ENCODE data around the gene DUSP5. TPM values are rescaled to one million over a fixed set of nuclear protein-coding genes. Genes with fewer than 3 reads are reported as not detected.

The DUSP5 gene
- total RNA-seq, 4 donors from 2014 or later: 0.75 to 2.8 (median 2.5) TPM; not detected in 1

GRCh38 chr10:110534571-110534970, 36.9 kb downstream of the DUSP5 start:
- H3K4me1 ChIP-seq: no peaks in the 10 kb centered on the region
- no peak overlapping the region for H3K4me3 ChIP-seq
- H3K36me3 ChIP-seq: no peaks in the 10 kb centered on the region
- no peak for TF ChIP-seq CTCF (IDR thresholded peaks at IDR 0.05 in 4 of 5, conservative IDR thresholded peaks at IDR 0.05 in 1 of 5)
- no peak for TF ChIP-seq POLR2A (IDR thresholded peaks at IDR 0.05)
- H3K27ac ChIP-seq: no peak overlapping the region
- no peak for ATAC-seq
- no peak for DNase-seq
- intact Hi-C loops (cut with DNase I; ENCODE audit: low total_unique reads): no loop called here
- peaks cover 13 to 25% (median 14%) of the 10 kb centered on the region in 3 donors for H3K27me3 ChIP-seq
- in situ Hi-C loops (cut with MboI; ENCODE audit: low sequenced_read_pairs in 4 of 4): loop anchor here in 2 of 4 donors (25.0 kb wide), 1 partner anchor 647 kb away; no protein-coding TSS in a partner anchor
- H3K9me3 ChIP-seq: no peaks in the 10 kb centered on the region

GRCh38 chr10:110535958-110536891, 38.5 kb downstream of the DUSP5 start:
- Histone ChIP-seq H3K9me3 (no peaks in the 10 kb centered on the region), H3K4me3 (no peak overlapping the region), H3K4me1 (no peaks in the 10 kb centered on the region), H3K27me3 (peaks cover 0 to 22% (median 4%) of the 10 kb centered on the region in 3 donors), H3K27ac (no peak overlapping the region), H3K36me3 (no peaks in the 10 kb centered on the region)
- in situ Hi-C loops (cut with MboI; ENCODE audit: low sequenced_read_pairs in 4 of 4) (loop anchor here in 2 of 4 donors (25.0 kb wide), 1 partner anchor 649 kb away; no protein-coding TSS in a partner anchor), intact Hi-C loops (cut with DNase I; ENCODE audit: low total_unique reads) (no loop called here)
- ATAC-seq (peak in 1 of 2 donors; percentile 36), DNase-seq (no peak)
- TF ChIP-seq CTCF (IDR thresholded peaks at IDR 0.05 in 4 of 5, conservative IDR thresholded peaks at IDR 0.05 in 1 of 5): peak in 1 of 5 experiments; percentile 11
- no peak for TF ChIP-seq POLR2A (IDR thresholded peaks at IDR 0.05)

- TF ChIP-seq POLR2A (IDR thresholded peaks at IDR 0.05): no peak
- no peak for TF ChIP-seq CTCF (IDR thresholded peaks at IDR 0.05 in 4 of 5, conservative IDR thresholded peaks at IDR 0.05 in 1 of 5)
- Histone ChIP-seq H3K4me3 (no peak overlapping the region), H3K27ac (no peak overlapping the region), H3K4me1 (no peaks in the 10 kb centered on the region), H3K9me3 (no peaks in the 10 kb centered on the region), H3K36me3 (no peaks in the 10 kb centered on the region), H3K27me3 (peaks cover 0 to 17% (median 0%) of the 10 kb centered on the region in 3 donors)
- DNase-seq: no peak
- intact Hi-C loops (cut with DNase I; ENCODE audit: low total_unique reads) (no loop called here), in situ Hi-C loops (cut with MboI; ENCODE audit: low sequenced_read_pairs in 4 of 4) (loop anchor here in 2 of 4 donors (25.0 kb wide), 1 partner anchor 652 kb away; no protein-coding TSS in a partner anchor)
- ATAC-seq: no peak
Measured at GRCh38 chr10:110539091-110539490, 41.4 kb downstream of the DUSP5 start.

GRCh38 chr10:110540031-110540430, 42.3 kb downstream of the DUSP5 start:
- no peak for TF ChIP-seq POLR2A (IDR thresholded peaks at IDR 0.05)
- no peak for TF ChIP-seq CTCF (IDR thresholded peaks at IDR 0.05 in 4 of 5, conservative IDR thresholded peaks at IDR 0.05 in 1 of 5)
- Histone ChIP-seq H3K4me3 (no peak overlapping the region), H3K27ac (no peak overlapping the region), H3K36me3 (no peaks in the 10 kb centered on the region), H3K27me3 (peaks cover 0 to 8% (median 0%) of the 10 kb centered on the region in 3 donors), H3K4me1 (no peaks in the 10 kb centered on the region), H3K9me3 (no peaks in the 10 kb centered on the region)
- ATAC-seq: no peak
- intact Hi-C loops (cut with DNase I; ENCODE audit: low total_unique reads): no loop called here
- in situ Hi-C loops (cut with MboI; ENCODE audit: low sequenced_read_pairs in 4 of 4): loop anchor here in 3 of 4 donors (5.0 to 25.0 kb wide), 3 partner anchors 228 to 653 kb away; no protein-coding TSS in a partner anchor
- DNase-seq: no peak
